ENCODE results near the gene TCF12.
"Not testable (repeated sequence)": the region's sequence is repeated elsewhere in the genome, so short reads cannot be mapped to it uniquely, and the experiment has no call there.

TCF12 gene

DNA sequence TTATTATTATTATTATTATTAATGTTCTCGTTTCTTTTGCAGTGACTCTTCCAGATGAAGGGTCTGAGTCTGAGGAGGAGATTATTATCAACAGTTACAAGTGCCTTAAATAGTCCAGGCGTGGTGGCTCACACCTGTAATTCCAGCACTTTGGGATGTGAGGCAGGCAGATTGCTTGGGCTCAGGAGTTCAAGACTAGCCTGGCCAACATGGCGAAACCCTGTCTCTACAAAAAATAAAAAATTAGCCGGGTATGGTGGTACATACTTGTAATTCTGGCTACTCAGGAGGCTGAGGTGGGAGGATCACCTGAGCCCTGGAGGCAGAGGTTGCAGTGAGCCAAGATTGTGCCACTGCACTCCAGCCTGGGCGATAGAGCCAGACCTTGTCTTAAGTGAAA, 96.5 kb downstream of the TCF12 start:
- in situ Hi-C loops (cut with MboI; ENCODE audit: low sequenced_read_pairs), result not testable (repeated sequence)

DNA sequence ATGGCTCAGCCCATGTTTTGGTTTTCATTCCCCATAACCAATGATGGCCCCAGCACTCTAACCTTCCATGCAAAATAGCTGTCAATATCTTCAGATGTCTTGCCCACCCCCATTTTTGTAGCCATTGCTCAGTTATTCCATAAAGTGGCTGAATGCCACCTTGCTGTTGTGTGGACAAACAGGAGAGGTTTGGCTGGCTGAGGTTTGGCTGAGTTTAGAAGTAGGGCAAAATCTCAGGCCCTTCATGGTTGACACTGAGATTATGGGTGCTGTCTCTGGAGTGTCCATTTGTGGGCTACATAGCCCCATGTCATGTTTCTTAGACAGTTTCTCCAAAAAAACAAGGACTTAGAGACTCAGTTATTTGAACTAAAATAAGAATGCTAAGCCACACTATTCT, 96.9 kb downstream of the TCF12 start:
- in situ Hi-C loops (cut with MboI; ENCODE audit: low sequenced_read_pairs), result no loop called here

DNA sequence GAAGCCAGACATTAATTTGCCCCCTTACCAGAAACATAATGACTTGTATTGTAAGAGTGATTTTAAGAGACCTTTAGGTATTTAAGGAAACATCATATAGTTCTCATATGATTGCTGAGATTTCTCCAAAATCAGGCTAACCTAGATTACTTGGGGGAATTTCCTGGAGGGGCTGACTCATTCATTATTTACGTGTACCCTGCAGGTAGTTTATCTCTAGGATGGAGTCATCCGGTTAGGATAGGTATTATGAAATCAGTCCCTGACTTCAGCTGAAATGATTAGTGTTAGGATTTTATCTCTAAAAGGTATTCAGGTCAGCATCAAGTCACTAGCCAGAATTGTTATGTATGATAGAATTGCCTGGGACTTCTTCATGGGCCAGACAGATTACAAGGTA, 97.5 kb downstream of the TCF12 start:
- in situ Hi-C loops (cut with MboI; ENCODE audit: low sequenced_read_pairs), result no loop called here

DNA sequence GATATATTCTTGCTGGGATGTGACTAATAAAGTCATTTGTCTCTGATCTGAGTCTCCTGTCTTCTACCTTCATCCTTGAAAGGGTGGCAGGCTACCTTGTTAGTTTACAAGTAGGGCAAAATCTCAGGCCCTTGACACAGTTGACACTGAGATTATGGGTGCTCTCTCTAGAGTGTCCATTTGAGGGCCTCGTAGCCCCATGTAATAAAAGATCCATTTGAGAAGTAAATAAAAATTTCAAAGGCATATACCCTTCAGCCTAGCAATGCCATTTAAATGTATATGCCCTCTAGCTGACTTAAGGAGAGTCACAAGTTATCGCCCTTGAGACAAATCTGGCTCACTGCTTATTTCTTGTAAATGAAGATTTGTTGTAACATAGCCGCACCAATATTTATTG, 98.6 kb downstream of the TCF12 start:
- in situ Hi-C loops (cut with MboI; ENCODE audit: low sequenced_read_pairs), result no loop called here

DNA sequence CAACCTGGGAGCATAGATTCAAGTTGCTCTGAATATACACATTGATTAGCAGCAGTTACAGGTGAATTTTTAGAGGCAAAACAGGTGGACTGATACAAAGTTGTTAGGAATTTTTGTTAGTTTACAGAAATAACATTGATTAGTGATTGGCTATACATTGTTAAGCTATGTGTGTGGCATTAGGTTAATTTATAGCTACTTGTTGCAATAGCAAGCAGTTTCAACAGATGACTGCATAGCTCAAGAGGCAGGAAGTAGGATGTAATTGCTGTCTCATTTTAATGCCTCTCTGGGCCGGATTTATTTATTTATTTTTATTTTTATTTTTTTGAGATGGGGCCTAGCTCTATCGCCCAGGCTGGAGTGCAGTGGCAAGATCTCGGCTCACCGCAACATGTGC, 99.7 kb downstream of the TCF12 start:
- in situ Hi-C loops (cut with MboI; ENCODE audit: low sequenced_read_pairs), result no loop called here

DNA sequence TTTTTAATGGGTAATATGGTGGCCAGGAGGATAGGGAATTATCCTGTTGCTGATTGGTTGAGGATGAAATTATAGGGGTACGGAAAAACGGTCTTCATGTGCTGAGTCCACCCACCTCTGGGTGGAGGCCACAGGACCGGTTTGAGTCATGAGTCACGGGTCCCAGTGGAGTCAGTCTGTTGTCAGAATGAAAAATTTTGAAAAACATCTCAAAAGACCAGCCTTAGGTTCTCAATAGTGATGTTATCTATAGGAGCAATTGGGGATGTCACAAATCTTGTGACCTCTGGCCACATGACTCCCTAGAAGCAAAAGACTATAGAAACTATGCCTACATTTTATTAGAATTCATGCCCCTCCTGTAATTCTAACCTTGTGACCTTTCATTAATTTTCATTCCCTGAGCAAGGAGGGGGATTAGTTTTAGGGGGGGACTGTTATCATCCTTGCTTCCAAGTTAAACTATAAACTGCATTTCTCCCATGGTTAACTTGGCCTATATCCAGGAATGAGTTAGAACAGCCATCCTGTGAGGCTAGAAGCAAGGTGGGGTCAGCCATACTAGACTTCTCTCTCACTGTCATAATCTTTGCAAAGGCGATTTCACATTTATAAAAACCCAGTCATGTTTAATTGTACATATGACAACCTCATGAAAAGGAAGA, 101.2 kb downstream of the TCF12 start:
- in situ Hi-C loops (cut with MboI; ENCODE audit: low sequenced_read_pairs), result no loop called here

DNA sequence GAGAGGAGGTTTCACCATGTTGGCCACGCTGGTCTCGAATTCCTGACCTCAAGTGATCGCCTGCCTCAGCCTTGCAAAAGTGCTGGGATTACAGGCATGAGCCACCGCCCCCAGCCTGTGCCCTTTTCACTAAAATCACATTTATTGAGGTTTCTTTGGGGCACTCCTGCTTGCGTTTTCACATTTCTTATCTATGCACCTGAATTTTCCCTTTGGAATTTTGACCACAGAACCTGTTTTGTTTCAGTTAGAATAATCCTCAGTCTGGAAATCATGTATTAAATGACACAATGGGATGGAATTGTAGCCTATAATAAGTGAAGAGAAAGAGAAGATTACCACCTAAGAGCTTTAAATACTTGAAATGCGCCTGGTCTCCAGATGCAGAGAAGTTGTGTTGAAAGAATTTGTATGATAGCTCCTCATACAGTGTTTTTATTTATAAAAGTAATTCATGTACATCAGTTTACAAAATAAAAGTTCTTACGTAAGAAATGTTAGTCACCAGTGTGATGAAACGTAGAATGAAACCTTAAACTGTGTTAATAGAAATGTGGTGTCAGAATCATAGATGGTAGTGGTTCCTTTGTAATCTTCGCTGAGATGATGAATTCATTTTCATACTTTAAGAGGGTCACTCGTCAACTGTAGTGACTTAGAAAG, 107.0 kb downstream of the TCF12 start:
- in situ Hi-C loops (cut with MboI; ENCODE audit: low sequenced_read_pairs), result no loop called here

DNA sequence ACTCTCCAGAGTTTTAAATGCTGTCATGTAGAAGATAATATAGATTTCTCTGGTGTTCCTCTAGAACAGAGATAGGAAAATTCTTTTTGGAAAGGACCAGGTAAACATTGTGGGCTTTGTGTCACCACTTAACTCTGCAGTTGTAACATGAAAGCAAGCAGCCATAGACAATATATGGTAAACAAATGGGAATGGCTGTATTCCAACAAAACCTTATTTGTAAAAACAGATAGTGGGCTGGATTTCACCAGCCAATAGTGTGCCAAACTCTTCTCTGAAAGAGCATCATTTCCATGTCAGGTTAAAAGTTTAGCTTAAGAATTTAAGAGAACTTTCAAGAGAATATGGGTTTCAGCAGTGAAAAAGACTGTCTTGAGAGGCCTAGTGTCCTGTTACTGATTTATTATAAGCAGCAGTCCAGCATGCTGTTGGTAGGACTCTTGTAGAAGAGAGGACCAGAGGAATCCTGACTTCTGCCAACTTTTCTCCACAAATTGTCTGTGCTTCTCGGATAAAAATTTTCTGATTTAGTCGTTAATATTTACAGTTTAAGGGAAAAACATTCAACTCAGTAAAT, 107.7 kb downstream of the TCF12 start:
- in situ Hi-C loops (cut with MboI; ENCODE audit: low sequenced_read_pairs), result no loop called here

DNA sequence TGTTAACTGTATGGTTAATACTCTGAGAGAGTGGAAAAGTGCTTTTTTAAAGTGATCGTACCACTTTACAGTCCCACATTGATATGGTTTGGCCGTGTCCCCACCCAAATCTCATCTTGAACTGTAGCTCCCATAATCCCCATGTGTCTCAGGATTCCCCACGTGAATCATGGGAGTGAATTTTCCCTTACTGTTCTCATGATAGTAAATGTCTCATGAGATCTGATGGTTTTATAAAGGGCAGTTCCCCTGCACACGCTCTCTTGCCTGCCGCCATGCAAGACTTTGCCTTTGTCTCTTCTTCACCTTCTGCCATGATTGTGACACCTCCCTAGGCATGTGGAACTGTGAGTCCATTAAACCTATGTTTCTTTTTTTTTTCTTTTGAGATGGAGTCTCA, 109.2 kb downstream of the TCF12 start:
- in situ Hi-C loops (cut with MboI; ENCODE audit: low sequenced_read_pairs), result no loop called here

DNA sequence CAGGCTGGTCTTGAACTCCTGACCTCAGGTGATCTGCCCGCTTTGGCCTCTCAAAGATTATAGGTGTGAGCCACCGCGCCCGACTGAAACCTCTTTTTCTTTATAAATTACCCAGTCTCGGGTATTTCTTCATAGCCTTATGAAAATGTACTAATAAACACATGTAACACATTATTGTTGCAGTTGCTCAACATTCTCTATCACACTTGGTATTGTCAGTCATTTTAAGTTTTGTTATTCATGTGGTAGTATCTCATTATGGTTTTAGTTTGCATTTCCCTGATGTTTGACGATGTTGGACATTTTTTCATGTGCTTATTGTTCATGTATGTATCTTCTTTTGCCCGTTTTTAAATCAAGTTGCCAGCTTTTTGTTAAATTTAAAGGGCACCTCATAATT, 109.7 kb downstream of the TCF12 start:
- in situ Hi-C loops (cut with MboI; ENCODE audit: low sequenced_read_pairs), result no loop called here

DNA sequence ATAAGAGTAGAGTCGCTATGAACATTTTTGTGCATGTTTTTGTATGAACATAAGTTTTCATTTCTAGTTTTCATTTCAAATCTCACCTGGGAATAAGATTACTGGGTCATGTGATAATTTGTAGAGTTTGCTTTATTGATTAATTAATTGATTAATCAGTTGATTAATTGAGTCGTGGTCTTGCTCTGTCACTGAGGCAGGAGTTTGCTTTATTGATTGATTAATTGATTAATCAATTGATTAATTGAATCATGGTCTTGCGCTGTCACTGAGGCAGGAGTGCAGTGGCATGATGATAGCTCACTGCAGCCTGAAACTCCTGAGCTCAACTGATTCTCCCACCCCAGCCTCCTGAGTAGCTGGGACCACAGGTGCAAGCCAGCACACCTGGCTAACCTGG, 111.6 kb downstream of the TCF12 start:
- in situ Hi-C loops (cut with MboI; ENCODE audit: low sequenced_read_pairs), result no loop called here

DNA sequence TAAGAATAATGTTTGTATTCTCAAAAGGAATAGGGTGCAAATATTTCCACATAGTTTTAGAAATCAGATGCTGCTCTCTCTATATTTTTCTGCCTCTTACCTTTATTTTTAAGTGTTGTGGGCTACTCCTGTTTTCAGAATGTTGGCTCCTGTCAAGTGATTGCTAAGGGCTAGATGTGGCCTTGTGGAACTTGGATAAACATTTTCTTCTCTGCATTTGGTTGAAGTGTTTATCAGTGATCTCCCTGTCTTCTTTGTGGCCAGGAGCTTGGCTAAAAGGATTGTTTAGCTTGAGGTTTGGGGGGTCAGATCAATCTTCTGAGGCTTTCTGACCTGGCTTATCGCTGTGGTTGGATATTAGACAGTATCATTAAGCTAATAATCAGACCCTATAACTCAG, 112.6 kb downstream of the TCF12 start:
- in situ Hi-C loops (cut with MboI; ENCODE audit: low sequenced_read_pairs), result no loop called here

DNA sequence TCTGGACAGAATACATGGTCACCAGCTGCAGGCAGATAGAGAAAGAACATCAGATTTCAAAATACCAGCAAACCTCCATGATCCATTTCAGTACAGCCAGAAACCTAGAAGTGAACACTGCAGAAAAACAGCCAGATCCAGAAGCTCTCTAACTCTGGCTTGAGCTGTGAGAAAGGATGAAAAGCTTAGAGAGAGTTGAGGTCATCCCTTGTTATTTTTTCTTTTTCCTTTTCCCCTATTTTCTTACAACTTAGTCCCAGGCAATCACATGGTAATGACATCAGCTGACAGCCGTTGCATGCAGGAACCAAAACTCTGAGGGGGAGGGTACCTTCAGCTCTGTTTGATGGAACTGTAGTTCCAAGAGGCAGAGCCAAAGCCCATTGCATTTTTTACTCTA, 113.2 kb downstream of the TCF12 start:
- in situ Hi-C loops (cut with MboI; ENCODE audit: low sequenced_read_pairs), result no loop called here

DNA sequence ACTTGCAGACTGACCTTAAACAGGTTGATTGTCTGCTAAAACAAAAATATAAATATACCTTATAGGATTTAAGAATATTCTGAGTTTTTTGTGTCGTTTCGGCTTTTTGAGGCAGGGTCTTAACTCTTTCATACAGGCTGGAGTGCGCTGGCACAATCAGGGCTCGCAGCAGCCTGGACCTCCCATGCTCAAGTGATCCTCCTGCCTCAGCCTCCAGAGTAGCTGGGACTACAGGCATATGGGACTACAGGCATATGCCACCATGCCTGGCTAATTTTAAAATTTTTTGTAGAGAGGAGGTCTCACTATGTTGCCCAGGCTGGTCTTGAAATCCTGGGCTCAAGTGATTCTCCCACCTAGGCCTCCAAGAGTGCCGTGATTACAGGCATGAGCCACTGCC, 113.9 kb downstream of the TCF12 start:
- in situ Hi-C loops (cut with MboI; ENCODE audit: low sequenced_read_pairs), result no loop called here

DNA sequence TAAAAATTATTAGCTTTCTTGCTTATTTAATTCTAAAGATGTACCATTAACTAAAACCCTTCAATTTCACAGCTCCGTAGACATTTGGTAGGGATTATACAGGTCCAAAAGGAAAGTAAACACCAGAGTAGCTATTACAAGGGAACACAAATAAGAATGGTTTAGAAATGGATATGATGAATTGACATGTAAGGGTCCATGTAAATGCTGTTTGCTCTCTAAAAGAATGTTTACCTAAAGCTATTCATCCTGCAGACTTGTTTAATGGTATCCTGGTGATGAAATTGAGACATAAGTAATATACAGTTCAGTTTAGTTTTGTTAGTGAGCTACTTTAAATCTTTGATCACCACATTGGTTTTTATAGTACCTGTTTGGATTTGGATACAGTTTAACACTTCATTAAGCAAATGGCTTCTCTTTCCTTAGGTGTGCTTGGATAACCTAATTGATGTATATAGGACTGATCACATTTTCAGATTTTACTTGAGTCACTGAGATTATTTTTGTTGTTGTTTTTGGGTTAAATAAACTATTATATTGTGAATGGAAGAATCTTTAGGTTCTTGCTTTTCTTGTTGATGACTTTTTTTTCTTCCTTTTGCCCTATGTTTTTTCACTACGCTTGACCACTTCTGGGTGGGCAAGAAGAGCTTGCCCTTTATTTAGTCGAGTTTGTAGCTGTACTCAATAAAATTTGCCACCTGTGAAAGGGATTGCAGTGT, 115.4 kb downstream of the TCF12 start:
- in situ Hi-C loops (cut with MboI; ENCODE audit: low sequenced_read_pairs), result no loop called here

DNA sequence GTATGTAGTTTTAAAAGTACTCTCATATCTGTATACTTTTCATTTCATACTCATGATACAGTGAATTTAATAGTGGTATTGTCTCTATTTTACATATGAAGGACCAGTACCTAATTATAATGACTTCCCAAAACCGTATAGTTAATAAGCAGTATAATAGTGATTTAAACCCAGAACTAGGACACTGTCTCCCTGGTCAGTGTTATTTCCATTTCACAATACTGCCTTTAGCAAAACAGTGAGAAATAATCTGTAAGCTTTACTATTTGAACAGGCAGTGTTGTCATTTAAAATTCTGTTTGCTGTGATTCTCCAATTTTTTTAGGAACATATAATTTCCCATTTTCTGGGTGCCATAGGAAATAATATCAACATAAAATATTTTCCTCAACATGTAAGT, 116.2 kb downstream of the TCF12 start:
- in situ Hi-C loops (cut with MboI; ENCODE audit: low sequenced_read_pairs), result no loop called here

DNA sequence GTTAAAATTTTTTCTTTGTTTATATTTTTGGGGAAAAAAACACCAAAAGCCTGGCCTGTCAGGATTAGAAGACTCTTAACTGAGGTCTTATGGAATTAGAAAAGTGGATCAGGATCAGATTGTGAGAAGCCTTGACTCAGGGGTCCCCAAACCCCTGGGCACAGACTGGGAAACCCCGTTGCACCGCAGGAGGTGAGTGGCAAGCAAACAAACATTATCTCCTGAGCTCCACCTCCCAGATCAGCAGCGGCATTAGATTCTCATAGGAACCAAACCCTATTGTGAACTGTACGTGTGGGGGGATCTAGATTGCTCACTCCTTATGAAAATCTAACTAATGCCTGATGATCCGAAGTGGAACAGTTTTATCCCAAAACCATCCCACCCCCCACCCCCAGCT, 117.2 kb downstream of the TCF12 start:
- in situ Hi-C loops (cut with MboI; ENCODE audit: low sequenced_read_pairs), result no loop called here

DNA sequence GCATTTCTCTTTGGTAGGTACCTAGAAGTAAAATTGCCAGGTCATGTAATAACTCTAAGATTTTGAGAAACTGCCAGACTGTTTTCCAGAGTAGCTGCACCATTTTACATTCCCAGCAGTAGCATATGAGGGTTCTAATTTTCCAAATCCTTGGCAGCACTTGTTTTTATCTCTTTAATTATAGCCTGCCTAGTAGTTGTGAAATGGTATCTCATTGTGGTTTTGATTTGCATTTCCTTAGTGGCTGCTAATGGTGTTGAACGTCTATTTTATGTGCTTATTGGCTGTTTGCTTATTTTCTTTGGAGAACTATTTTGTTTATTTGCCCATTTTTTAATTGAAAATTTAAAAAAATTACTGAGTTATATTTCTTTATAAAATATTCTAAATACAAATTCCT, 117.9 kb downstream of the TCF12 start:
- in situ Hi-C loops (cut with MboI; ENCODE audit: low sequenced_read_pairs), result no loop called here

DNA sequence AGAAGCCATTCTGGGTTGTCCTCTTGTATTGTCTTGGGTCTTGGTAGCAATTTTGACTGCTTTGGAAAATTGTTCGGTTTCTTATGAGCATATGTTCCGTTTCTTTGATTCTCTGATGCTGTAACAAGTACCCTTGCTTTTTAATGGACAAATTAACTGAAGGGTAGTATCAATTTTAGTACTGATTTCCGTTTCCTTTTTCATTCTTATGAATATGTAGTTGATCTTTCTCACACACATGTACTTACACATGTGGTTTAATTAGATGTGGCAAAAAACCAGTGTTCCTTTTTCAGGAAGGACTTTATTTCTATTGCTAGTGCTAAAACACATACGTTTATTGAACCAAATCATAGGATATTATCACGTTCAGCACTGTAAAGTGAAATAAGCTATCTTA, 119.1 kb downstream of the TCF12 start:
- in situ Hi-C loops (cut with MboI; ENCODE audit: low sequenced_read_pairs), result no loop called here

DNA sequence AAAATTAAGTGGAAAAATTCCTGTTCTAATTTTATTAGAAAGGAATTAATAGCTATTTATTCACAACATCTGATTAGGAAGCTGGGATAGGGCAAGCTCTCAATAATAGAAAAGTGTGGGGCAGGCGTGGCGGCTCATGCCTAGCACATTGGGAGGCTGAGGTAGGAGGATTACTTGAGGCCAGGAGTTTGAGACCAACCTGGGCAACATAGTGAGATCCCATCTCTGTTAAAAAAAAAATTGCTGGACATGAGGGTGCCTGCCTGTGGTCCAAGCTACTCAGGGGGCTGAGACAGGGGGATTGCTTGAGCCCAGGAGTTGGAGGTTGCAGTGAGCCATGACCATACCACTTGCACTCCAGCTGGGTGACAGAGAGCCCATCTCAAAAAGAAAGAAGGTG, 119.6 kb downstream of the TCF12 start:
- in situ Hi-C loops (cut with MboI; ENCODE audit: low sequenced_read_pairs), result no loop called here

DNA sequence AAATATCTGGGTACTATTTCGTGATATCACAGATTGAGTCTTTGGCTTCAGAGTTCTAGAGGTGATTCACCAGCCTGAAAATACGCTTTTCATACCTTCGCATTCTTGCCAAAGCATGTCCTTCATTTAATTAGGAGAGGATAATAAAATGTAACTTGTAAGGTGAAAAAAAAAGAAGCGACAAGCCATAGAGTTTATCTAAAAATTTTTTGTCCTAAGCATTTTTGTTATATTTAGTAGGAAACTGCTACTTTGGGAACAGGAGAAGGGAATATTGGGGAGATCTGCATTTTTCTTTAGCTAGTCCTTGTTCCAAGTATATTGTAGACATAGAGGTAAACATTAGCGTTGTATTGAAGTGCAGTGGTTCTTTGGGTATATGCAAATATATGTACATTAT, 120.1 kb downstream of the TCF12 start:
- in situ Hi-C loops (cut with MboI; ENCODE audit: low sequenced_read_pairs), result no loop called here

DNA sequence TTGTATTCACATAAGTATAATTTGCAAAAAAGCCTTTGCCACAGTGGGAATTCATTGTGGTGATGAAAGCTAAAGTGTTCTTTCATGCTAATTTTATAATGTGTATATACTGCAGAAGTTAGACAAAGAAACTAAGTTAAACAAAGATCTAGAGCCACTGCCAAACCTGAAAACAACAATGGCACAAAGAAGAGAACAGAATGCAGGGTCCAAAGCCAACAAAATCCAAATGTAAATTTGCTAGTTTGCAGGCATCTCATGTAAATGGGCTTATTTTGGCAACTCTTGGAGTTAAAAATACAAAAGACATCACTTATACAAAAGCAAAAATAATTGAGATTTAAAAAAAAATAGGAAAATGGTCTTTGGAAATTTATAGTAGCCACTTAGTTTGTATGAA, 123.0 kb downstream of the TCF12 start:
- in situ Hi-C loops (cut with MboI; ENCODE audit: low sequenced_read_pairs), result no loop called here

Measured in HL-60/S4 treated with phorbol 12-myristate 13-acetate at 8.2 ng/mL for 4 days and 3 days (cell line).